ENCODE data around the gene PPIG.
"Not testable (repeated sequence)": the region's sequence is repeated elsewhere in the genome, so short reads cannot be mapped to it uniquely, and the experiment has no call there.

The PPIG gene

GRCh38 chr2:169667583-169667982 lies 83.4 kb downstream of the PPIG start:
- no peak for DNase-seq

DNA sequence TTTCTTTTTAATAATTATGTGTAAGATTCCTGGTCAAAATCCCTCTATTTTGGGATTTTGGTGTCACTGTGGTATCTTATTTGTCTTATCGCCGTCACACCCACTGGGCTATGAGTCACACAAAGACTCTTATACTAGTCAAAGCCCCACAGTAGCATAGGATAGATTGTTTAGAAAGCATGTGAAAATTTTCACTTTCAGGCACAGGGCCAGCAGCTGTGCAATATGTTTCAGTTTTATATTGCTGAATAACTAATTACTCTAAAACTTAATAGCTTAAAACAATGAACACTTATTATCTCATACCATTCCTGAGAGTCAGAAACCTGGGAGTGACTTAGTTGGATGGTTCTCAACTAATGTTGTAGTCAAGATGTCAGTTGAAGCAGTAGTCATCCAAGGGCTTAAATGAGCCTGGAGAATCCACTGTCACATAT lies 86.1 kb downstream of the PPIG start:
- DNase-seq = no peak

DNA sequence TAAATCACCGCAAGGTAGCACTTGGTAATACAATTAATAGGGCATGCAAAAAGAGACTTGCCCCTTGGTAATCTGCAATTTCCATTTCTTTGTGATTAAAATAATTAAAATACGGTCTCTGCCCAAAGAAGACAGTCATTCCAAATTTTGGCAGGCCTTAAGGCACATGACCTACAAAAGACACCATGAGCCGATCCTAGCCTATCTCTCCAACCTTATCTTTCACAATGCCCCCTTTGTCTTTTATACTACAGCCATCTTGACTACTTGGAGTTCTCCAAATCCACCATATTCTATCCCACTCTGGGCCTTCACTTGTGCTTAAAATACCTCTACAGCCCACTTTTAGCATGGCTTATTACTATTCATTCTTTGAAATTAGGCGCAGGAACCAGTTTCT lies 86.8 kb downstream of the PPIG start:
- no peak for DNase-seq

DNA sequence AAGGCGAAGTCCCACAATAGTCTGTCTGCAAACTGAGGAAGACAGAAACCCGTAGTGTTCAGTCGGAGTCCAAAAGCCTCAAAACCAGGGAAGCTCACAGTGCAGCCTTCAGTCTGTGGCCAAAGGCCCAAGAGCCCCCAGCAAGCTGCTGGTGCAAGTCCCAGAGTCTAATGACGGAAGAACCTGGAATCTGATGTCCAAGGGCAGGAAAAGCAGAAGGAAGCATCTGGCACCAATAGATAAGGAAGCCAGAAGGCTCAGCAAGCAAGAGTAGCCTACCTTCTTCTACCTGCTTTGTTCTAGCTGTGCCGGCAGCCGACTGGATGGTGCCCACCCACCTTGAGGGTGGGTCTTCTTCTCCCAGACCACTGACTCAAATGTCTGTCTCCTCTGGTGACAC lies 88.3 kb downstream of the PPIG start:
- DNase-seq = no peak

DNA sequence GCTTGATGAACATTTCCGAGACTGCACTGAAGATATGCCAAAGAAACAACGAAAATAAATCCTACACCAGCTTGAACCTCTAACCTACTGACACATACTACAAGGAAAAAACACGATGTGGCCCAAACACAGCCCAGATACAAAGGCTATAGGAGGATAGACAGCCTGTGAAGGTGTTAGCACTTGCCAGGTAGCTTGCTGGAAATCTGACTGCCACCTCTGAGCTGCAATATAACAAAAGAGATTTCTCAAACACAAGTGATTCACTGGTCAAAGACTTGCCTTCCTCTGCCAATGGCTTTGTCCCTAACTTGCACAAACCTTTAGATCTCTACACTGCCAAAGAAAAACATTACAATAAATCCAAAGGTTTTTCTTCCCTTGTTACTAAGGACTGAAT lies 89.0 kb downstream of the PPIG start:
- no peak for DNase-seq

DNA sequence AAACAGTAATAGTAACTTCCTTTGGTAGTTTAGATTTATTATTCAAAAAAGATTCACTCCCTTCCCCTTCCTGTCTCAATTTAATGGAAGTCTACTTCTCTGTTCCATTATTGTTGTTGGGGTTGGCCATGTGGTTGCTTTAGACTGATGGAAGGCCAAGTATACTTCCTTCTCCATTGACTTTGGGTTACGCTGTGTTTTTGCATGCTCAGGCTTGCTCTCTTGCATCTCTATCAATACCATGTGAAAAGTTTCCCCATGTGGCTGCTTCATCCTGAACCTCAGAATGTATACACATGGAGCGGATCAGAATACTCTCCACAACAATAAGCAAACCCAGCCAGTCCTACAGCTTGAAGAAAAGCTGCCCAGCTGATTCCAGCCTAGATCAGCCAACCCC lies 89.8 kb downstream of the PPIG start:
- no peak for DNase-seq

DNA sequence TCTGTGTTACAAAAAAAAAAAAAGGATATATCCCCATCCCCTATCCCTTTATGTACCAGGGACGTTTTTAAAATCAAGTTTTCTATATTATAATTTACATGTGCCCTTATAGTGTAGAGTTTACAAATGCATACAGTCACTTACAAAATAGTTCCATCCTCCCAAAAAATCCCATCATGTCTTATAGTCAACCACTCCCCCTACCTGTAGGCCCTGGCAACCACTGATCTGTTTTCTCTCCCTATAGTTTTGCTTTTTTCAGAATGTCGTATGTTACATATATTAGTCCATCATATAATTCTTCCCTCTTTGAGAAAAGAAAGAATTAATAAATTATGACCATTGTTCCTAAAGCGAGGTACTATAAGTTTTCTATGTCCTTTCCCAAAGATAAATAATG lies 92.2 kb downstream of the PPIG start:
- DNase-seq = no peak

- no peak for DNase-seq
Measured at GRCh38 chr2:169676850-169677249, 92.7 kb downstream of the PPIG start.

- no peak for DNase-seq
Measured at GRCh38 chr2:169683054-169683424, 98.9 kb downstream of the PPIG start.

DNA sequence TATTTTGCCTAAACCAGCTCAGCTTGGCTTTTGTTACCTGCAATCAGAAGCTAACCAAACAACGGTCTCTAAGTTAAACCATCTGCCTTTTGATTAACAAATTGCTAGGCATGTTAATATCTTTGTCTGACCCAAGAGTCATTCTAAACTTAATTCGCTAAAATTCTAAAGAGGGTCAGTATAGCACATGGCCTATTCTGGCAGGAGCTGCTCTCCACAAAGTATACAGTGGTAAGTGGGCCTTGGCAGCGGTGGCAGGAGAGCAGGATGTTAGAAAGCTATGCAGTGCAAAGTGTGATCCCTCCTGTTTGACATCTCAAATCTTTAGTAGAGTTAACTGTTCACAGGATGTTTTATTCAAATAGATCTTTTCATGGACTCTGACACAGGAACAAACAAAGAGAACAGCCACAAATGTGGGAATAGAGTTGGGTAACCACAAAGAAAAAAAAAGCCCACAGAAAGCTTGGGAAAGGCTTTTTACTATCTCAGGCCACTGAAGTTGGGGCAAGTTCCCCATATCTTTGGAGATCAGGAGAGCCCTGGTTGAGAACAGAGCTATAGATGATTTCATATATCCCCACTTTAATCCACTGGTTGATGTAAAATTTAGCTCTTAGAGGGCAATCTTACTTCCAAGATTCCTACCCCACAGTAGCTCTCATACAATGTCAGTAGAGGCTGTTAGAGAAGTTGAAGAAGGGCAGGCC lies 99.4 kb downstream of the PPIG start:
- DNase-seq = no peak

DNA sequence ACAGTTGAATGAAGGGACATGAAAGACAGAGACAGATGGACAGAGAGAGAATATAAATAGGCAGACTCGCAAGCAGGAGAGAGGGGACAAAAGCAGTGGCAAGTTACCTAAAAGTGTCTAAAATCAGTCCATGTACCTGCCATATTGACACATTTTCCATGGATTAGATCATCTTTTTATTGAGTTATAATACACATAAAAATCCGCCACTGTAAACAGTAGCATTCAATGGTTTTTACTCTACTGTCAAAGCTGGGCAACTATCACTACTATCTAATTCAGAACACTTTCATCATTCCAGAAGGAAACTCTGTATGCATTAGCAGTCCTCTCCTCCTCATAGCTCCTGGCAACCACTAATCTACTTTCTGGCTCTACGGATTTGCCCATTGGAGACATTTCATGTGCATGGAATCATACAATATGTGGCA lies 100.0 kb downstream of the PPIG start:
- DNase-seq = no peak

DNA sequence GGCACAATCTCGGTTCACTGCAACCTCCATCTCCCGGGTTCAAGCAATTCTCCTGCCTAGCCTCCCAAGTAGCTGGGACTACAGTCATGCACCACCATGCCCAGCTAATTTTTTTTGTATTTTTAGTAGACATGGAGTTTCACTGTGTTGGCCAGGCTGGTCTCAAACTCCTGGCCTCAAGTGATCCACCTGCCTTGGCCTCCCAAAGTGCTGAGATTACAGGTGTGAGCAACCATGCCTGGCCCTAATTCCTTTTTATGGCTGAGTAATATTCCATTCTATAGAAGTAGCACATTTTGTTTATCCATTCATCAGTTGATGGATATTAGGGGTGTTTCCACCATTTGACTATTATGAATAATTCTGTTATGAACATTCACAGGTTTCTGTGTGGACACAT lies 100.6 kb downstream of the PPIG start:
- not testable (repeated sequence) for DNase-seq

DNA sequence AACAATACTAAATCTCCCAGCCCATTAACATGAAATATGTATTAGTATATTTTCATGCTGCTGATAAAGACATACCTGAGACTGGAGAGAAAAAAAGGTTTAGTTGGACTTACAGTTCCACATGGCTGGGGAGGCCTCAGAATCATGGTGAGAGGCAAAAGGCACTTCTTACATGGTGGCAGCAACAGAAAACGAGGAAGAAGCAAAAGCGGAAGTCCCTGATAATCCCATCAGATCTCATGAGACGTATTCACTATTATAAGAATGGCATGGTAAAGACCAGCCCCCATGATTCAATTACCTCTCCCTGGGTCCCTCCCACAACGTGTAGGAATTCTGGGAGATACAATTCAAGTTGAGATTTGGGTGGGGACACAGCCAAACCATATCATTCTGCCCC lies 102.7 kb downstream of the PPIG start:
- DNase-seq = not testable (repeated sequence)

DNA sequence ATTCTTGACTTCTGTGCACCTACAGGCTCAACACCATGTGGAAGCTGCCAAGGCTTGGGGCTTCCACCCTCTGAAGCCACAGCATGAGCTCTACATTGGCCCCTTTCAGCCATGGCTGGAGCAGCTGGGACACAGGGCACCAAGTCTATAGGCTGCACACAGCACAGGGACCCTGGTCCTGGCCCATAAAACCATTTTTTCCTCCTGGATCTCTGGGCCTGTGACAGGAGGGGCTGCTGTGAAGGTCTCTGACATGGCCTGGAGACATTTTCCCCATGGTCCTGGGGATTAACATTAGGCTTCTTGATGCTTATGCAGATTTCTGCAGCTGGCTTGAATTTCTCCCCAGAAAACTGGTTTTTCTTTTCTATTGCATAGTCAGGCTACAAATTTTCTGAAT lies 103.8 kb downstream of the PPIG start:
- not testable (repeated sequence) for DNase-seq

- no peak for DNase-seq
Measured at GRCh38 chr2:169690958-169691357, 106.8 kb downstream of the PPIG start.
